Upper lobe of left lung (tissue), 4 donors: Measurements from ENCODE around the gene DNAH1.

Source experiments
- CTCF ChIP-seq, 6 experiments: fragments of 450-650 bp in 4 of 6; fragments of 200-600 bp in 2 of 6; sonication (generic) in 2 of 6; IDR thresholded peaks; one replicate each; pipeline ENCODE4 v1.5.1; 2016 to 2019; ENCODE audit warnings: antibody characterized with exemption in 6 of 6
- EP300 ChIP-seq, 4 donors: sonication (generic); formaldehyde crosslinking; IDR thresholded peaks; one replicate each; pipeline ENCODE4 v1.5.1; 2017; ENCODE audit warnings: antibody characterized with exemption in 4 of 4, control low read depth in 2 of 4
- POLR2A ChIP-seq, 4 donors: fragments of 450-650 bp; IDR thresholded peaks; one replicate each; pipeline ENCODE4 v1.5.1; 2016 to 2017; ENCODE audit warnings: antibody characterized with exemption in 4 of 4, mild to moderate bottlenecking in 2 of 4
- POLR2AphosphoS5 ChIP-seq, 2 donors: sonication (generic); formaldehyde crosslinking; IDR thresholded peaks; one replicate each; pipeline ENCODE4 v1.5.1; 2017; ENCODE audit warnings: antibody characterized with exemption in 2 of 2

- no peak for TF ChIP-seq CTCF (IDR thresholded peaks at IDR 0.05)
- TF ChIP-seq EP300 (IDR thresholded peaks at IDR 0.05), result no peak
- no peak for TF ChIP-seq POLR2A (IDR thresholded peaks at IDR 0.05)
- no peak for TF ChIP-seq POLR2AphosphoS5 (IDR thresholded peaks at IDR 0.05)
These were observed 20.4 kb upstream of the DNAH1 start for GRCh38 chr3:52295671-52296208.
